GM12892 (cell line): ENCODE data around the gene GALNTL6.

ENCODE experiments used
- POLR2A ChIP-seq: IDR thresholded peaks from 2 replicates; pipeline ENCODE4 v1.6.1; 2011; ENCODE audit warnings: low read depth, low read length, control low read depth
- POLR2AphosphoS5 ChIP-seq: IDR thresholded peaks from 2 replicates; pipeline ENCODE4 v1.6.1; 2011; ENCODE audit warnings: low read depth, low read length, control low read depth

- TF ChIP-seq POLR2A (no peak), POLR2AphosphoS5 (no peak)
These were observed 1179.6 kb downstream of the GALNTL6 start for GRCh38 chr4:172992648-172993378.
